Right renal pelvis (tissue), 4 donors: ENCODE results near the gene RASGRF1. TPM values are rescaled to one million over a fixed set of nuclear protein-coding genes. Genes with fewer than 3 reads are reported as not detected.

ENCODE experiments used
- DNase-seq, 4 donors: peaks; one replicate each; pipeline ENCODE4 v3.0.0-alpha.2; 2013; ENCODE audit warnings: low read depth in 4 of 4, low spot score in 3 of 4, missing footprints in 1 of 4
- polyA plus RNA-seq, 4 donors: library from polyadenylated mRNA; unstranded; fragments of 120-200 nt; gene quantifications; one replicate each; pipeline ENCODE4 v1.2.1, GENCODE V29; 2013; ENCODE audit not compliant: insufficient read length in 4 of 4

RASGRF1 gene
- polyA plus RNA-seq, 4 donors = 0.19 to 0.44 (median 0.40) TPM

- no peak for DNase-seq
These were observed 121.9 kb downstream of the RASGRF1 start for GRCh38 chr15:78968539-78969271.

- no peak for DNase-seq
These were observed 122.5 kb downstream of the RASGRF1 start for GRCh38 chr15:78968114-78968513.

GRCh38 chr15:78960308-78960707, 130.3 kb downstream of the RASGRF1 start:
- no peak for DNase-seq

- no peak for DNase-seq
These were observed 131.2 kb downstream of the RASGRF1 start for GRCh38 chr15:78959360-78959759.

GRCh38 chr15:78957416-78958093, 133.0 kb downstream of the RASGRF1 start:
- DNase-seq = no peak

GRCh38 chr15:78956937-78957336, 133.6 kb downstream of the RASGRF1 start:
- DNase-seq = no peak

GRCh38 chr15:78955355-78955754, 135.2 kb downstream of the RASGRF1 start:
- DNase-seq = no peak

GRCh38 chr15:78951841-78952238, 138.7 kb downstream of the RASGRF1 start:
- no peak for DNase-seq

- no peak for DNase-seq
These were observed 139.4 kb downstream of the RASGRF1 start for GRCh38 chr15:78950902-78951840.

- no peak for DNase-seq
These were observed 140.2 kb downstream of the RASGRF1 start for GRCh38 chr15:78950343-78950742.

- DNase-seq = no peak
These were observed 141.1 kb downstream of the RASGRF1 start for GRCh38 chr15:78949461-78949860.

- no peak for DNase-seq
These were observed 143.1 kb downstream of the RASGRF1 start for GRCh38 chr15:78947506-78947905.

- no peak for DNase-seq
These were observed 144.1 kb downstream of the RASGRF1 start for GRCh38 chr15:78946493-78946892.

- peak in 2 of 4 donors; percentile 49 to 53 for DNase-seq
These were observed 145.7 kb downstream of the RASGRF1 start, which contains the start of gene CTSH for GRCh38 chr15:78944669-78945407. Gene CTSH (minus strand): TSS chr15:78945046. CDS start chr15:78944981, 65 bp downstream.

- DNase-seq = no peak
These were observed 146.4 kb downstream of the RASGRF1 start for GRCh38 chr15:78944202-78944625.

- no peak for DNase-seq
These were observed 146.9 kb downstream of the RASGRF1 start for GRCh38 chr15:78943692-78944091.

GRCh38 chr15:78942741-78943140, 147.8 kb downstream of the RASGRF1 start:
- no peak for DNase-seq

GRCh38 chr15:78938658-78939488, 151.7 kb downstream of the RASGRF1 start:
- DNase-seq = no peak

GRCh38 chr15:78937132-78937739, 153.3 kb downstream of the RASGRF1 start:
- DNase-seq = no peak
